Retina (tissue), 1 donor: ENCODE results near the gene STUB1.
"Not testable (repeated sequence)": the region's sequence is repeated elsewhere in the genome, so short reads cannot be mapped to it uniquely, and the experiment has no call there.

ENCODE experiments used
- DNase-seq: peaks from one replicate; pipeline ENCODE4 v3.0.0-alpha.2; 2016

STUB1 gene

DNA sequence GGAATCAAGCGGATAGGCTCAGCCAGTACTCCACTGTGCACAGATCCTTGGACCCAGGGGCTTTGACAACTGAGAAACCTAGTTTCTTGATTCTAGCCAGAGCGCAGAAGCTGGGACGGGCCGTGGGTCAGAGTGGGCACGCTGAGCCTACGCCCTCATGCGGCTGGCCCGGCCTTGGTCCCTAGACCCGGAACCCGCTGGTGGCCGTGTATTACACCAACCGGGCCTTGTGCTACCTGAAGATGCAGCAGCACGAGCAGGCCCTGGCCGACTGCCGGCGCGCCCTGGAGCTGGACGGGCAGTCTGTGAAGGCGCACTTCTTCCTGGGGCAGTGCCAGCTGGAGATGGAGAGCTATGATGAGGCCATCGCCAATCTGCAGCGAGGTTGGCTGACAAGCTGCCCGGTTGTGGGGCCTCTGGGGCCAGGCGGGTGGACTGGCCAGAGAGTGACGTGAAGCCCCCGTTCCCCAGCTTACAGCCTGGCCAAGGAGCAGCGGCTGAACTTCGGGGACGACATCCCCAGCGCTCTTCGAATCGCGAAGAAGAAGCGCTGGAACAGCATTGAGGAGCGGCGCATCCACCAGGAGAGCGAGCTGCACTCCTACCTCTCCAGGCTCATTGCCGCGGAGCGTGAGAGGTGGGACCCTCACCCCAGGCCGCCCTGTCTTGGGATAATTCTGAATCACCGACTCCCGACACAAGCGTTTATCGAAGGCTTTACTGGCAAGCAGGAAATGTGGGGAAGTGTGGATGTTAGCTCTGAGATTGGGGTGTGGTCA is 946 bp downstream of the STUB1 start:
- no peak for DNase-seq

DNA sequence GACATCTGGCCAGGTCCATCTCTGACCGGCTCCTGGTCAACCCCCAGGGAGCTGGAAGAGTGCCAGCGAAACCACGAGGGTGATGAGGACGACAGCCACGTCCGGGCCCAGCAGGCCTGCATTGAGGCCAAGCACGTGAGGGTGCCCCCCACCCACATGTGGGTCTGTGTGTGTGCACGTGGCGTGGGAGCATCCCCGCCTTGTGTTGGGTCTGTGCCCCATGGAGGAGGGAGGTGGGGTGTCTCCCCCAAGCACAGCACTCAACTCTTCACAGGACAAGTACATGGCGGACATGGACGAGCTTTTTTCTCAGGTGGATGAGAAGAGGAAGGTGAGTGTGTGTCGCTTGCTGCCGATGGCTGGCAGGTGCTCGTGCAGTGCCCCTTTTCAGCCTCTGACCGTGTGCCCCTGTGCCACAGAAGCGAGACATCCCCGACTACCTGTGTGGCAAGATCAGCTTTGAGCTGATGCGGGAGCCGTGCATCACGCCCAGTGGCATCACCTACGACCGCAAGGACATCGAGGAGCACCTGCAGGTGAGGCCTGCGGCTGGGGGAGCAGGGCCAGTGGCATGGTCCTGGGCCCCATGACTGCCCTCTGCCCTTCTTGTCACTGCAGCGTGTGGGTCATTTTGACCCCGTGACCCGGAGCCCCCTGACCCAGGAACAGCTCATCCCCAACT is 1.7 kb downstream of the STUB1 start:
- DNase-seq, result no peak

DNA sequence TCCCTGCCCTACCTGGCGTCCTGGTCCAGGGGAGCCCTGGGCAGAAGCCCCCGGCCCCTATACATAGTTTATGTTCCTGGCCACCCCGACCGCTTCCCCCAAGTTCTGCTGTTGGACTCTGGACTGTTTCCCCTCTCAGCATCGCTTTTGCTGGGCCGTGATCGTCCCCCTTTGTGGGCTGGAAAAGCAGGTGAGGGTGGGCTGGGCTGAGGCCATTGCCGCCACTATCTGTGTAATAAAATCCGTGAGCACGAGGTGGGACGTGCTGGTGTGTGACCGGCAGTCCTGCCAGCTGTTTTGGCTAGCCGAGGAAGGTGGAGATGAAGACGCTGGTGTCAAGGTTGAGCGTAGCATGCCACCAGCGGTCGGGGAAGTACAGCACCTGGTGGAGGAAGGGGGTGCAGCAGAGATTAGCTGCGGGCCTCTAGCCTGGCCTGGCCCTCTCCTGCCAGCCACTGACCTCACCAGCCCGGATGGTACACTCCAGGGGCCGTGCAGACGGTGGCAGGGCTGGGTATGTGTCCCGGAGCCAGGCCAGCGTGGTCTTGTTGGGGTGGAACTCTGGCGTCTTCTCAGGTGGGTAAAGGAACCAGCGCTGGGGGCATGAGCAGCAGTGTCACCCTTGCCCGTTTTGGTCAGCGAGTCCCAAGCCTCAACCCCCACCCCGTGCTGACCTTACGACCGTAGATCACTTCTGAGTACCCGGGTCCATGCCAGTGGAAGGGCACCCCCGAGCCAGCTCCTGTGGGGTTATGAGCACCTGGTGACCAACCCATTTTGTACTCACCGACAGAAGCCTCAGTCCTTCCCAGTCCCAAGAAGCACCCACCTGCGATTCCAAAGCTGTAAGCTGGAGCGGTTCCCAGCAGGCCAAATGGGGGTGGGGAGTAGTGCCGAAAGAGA is 2.5 kb downstream of the STUB1 start:
- DNase-seq, result no peak

DNA sequence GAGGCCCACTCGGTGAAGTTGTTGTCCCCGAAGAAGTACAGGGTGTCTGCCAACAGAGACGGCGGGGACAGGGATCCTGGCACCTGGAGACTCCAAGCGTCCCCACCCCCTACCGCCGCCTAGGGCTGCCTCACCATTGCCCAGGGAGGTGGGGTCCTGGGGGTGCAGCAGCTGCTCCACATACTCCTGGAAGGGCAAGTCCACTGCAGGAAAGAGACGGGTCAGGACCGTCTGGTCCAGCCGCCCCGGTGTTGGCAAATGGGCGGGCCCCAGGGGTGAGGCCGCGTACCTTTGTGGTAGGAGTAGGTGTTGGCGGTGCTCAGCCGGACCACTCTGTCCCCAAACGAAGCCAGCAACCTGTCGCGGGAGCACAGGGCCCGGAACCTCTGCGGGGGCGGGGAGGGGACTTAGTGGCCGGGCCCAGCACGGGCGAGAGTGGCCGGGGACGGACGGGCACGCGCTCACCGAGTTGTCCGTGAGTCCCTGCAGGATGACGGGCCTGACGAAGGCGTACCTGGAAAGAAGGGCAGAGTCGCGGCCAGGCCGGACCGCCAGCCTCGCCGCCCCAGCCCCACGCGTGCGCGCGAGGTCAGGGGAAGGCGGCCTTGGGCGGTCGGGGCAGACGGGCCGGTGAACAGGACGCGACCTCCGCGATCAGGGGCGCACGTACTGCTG is 3.3 kb downstream of the STUB1 start:
- no peak for DNase-seq

DNA sequence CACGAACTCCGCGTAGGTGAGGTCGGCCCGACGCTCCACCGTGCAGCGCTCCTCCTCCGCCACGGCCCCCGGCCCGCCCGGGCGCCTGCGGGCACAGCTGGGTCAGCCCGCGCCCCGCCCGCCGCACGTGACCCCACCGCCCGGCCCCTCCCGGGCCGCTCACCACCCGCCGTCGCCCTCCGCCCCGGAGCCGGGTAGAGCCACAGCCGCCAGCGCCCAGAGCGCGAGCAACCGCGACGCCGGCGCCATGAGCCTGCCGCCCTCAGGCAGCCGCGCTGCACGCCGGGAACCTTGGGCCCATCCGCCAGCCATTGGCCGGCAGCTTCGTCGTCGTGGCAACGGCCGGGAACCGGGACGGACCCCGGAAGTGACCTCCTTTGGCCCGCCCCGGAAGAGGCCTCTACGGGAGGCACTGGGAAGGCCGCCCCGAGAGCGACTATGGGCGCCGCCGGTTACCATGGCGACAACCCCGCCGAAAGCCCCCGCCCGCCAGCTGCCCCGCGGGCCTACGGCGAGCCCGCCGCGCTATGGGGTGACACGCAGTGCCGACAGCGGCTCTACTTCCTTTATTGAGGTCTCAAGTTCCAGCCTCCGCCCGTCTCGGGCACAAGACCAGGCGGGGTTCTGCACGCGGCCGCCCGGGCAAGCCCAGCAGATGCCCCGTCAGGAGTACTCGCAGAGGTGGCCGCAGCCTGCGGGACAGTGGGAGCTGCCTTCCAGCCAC is 4.0 kb downstream of the STUB1 start, which contains the start of gene JMJD8:
Gene JMJD8 (minus strand): TSS at position 264 of the 724 bp plus-strand sequence. CDS start 15 bp downstream, at position 249.
- peak; percentile 98 for DNase-seq

DNA sequence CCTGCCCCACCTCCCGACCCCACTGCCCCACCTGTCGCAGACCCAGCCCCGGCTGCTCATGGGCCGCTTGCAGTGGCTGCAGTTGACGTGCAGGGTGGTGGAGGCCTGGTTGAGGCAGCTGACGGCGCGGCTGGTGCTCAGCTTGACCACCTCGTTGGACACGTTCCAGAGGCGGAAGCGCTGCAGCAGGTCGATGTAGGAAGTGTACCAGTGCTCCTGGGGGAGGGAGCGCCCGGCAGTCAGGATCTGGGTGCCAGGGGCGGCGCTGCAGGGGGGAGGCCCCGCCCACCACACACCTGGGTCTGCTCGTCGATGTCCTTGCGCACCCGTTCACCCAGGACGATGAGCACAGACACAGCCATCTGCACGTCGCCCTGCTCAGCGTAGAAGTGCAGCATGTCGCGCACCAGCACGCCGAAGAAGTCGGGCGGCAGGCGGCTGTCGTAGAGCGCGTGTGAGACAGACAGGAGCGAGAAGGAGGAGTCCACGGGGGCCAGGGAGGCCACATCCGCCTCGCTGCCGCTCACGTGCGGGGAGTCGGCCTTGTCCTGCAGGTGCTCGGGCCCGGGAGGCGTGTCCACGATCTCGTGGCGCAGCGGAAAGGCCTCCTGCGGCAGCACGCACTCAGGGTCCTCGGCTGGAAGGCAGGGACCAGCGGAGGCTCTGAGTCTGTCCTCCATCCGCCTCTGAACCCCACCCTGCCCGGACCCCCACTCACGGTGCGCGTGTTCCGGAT is 4.9 kb downstream of the STUB1 start:
- no peak for DNase-seq

DNA sequence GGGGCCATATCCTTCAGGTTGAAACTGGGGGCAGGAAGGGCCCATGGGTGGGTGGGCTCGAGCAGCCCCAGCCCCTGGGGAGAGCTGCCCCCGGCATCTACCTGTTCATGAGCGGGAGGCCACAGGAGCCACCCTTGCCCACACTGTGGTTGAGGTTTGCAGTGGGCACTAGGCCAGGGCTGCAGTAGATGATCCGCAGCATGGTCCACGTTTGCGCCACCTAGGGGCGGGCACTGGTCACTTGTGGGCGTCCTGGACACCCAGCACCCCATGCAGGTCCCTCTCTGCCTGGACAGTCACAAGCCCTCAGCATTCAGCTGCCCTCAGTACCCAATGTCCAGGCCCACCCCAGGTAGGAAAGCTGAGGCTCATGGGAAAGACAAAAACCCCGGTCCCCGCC is 5.8 kb downstream of the STUB1 start:
- DNase-seq, result no peak

DNA sequence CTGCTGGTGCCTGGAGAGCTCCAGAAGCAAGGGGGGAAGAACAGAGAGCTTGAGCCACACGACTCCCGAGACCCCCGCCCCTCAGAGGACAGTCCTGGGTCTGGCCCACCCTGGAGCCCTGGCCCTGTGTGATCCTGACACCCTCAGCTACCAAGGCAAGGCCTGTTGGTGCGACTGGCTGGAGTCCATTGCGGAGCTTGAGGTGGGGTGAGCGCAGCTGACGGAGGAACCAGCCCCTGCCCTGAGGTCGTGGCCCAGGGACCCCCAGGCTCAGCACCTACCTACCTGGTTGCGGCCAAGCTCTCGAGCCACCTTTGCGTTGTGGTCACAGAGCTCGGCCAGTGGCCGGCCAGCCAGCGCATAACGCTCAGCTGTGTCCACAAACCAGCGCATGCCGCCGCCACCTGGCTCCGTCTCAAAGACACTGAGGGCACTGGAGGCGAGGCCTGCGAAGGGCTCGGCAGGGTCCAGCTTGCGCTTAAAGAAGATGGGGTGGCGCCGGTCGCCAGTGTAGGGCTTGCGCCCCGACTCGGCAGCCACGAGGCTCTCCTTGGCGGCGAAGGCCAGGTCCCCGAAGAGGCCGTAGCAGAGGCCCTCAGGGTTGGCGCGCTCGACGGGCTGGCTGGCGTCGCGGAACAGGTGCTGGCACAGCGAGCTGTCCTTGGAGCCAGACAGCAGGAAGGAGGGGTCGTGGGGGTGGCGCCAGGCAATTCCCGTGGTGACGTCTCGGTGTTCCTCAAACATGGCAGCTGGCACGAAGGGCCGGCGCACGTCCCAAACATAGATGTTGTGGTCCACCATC is 6.5 kb downstream of the STUB1 start:
- no peak for DNase-seq

DNA sequence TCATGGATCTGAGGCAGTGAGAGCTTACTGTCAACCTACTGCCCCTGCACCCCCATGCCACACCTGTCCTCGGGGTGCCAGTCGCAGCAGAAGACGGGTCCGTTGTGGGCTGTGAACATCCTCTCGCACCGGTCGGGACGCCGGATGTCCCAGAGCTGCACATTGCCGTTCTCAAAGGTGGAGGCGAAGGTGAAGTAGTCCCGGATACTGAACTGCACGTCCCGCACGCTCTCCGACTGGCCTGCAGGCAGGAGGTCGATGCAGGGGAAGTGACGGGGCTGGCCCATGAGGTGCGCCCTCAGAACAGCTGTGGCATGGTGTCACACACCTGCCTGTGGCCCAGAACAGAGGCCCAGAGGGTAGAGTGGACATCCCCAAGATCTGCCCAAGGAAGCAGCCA is 7.3 kb downstream of the STUB1 start:
- no peak for DNase-seq

DNA sequence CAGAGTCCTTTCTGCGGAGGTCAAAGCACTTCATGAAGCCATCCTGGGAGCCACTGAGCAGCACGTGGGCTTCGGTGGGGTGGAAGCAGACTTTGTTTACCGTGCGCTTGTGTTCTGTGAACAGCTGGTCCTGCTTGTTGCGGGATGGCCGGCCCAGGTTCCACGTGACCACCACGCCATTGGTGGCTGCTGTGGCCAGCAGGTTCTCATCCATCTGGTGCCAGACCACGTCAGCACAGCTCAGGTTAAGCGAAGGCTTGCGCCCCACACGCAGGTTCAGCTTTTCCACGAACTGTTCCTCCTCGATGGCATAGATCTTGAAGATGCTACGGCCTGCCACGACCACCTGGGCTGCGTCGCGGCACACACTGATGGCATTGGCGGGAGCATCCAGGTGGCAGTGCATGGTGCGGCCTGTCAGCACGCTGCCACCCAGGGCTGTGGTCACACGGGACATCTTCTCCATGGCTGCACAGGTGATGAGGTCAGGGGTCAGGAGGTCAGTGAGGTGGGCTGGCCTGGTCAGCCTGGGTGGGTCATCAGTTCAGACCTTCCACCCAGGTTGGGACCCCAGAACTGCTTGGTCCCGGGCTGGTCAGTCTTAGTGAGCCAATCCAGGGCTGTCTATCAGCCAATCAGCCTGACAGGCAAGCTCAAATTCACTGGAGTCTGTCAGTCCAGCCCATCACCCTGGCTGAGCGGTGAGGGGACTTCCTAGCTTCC is 9.1 kb downstream of the STUB1 start:
- DNase-seq, result no peak

DNA sequence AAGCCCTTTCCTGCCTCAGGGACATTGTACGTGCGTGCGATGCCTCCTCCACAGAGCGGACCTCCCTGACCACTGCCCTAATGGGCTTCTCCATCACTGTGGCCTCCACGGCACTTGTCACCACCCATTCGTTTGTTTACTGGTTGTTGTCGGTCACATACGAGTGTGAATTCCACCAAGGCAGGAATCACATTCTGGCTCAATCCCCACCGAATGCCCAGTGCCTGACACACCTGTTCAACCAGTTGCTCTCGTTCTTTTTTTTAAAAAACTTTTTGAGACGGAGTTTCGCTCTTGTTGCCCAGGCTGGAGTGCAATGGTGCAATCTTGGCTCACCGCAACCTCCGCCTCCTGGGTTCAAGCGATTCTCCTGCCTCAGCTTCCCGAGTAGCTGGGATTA is 11.0 kb downstream of the STUB1 start:
- not testable (repeated sequence) for DNase-seq

DNA sequence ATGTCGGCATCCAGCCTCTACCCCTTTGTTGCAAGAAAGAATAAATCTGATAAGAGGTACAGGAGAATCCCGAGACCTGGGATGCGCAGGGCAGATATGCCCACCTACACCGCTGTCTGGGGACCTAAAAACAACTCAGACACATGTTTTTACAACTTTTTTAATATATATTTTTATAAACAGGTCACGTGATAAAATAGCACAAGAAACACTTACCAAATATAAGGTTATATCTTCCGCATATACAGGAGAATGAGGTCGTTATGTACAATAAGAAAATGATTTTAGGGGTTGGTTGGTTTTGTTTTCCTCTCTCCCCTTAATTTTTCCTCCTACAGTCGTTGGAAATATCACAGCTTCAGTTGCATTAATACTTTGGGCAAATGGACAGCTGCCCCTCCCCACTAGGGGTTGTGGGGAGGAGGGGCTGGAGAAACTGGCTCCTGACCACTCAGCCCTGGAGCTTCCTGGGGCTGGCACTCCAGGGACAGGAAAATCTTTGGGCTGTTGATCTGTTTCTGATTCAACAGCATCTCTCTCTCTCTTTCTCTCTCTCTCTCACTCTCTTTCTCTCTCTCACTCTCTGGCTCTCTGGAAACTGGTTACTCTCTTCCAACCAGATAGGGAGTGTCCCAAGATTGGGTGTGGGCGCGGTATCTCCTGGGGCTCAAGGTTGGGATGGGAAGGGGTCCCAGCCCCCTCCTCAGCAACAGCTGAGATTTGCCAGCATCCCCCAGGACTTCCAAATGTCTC is 12.3 kb downstream of the STUB1 start:
- no peak for DNase-seq

DNA sequence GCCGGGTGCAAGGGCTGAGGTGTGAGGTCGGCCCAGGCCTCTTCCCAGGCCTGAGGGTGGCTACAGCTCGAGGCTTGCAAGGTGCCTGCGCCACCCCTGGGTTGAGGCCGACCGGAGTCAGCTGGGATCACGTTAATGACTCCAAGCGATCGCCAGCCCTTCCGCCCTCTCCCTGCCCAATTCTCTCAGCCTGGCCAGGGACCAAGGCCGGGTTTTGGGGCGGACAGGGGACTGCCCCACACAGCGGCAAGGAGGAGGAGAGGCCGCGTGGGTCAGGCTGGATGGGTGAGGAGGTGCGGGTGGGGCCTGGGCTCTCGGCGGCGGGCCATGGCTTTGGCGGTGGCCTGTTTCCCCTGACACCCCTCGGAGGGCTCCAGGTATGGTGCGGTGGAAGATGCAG is 13.2 kb downstream of the STUB1 start:
- DNase-seq, result no peak

DNA sequence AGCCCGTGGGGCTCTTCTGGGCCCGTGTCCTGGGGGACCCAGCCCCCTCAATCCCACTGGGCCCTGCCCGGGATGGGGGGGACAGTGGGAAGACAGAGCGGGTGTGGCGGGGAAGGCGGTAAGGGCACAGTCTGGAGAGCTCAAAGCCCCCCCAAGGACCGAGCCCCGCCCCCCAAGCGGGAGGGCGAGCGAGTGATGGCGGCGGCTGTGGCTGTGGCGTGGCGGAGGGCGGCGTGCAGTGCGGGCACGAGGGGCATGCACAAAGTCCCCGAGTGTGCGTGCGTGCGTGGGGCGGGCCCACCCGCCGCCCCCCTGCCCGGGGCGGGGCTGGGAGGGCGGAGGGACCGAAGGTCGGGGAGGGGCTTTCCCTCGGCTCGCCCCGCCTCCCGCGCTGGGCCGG is 13.6 kb downstream of the STUB1 start:
- no peak for DNase-seq

DNA sequence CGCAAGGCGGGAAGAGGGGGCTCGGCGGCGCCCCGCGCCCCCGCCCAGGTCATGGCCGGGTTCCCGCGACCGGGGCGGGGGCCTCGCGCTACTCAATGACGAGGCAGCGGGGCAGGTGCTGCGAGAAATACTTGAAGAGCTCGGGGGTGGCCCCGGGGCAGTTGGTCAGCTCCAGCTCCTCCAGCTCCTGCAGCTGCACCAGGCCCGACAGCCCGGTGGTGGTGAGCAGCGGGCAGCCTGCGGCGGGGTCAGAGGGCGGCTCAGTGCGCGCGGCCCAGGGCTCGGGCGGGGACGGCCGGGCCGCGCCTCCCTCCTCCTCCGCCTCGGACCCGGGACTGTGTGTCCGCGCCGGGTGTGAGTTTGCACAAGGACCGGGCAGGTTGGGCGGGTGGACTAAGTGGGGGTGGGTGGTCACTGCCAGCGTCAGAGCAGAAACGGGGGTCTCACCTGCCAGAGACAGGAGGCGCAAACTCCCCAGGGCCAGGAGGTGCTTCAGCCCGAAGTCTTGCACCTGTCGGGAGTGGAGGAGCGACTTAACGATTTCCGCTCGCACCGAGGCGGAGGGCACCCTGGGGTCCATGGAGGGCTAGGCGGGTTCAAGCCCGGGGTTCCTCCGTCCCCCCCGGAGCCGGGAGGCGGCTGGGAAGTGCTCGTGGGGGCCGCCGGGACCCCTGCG is 14.1 kb downstream of the STUB1 start:
- no peak for DNase-seq

DNA sequence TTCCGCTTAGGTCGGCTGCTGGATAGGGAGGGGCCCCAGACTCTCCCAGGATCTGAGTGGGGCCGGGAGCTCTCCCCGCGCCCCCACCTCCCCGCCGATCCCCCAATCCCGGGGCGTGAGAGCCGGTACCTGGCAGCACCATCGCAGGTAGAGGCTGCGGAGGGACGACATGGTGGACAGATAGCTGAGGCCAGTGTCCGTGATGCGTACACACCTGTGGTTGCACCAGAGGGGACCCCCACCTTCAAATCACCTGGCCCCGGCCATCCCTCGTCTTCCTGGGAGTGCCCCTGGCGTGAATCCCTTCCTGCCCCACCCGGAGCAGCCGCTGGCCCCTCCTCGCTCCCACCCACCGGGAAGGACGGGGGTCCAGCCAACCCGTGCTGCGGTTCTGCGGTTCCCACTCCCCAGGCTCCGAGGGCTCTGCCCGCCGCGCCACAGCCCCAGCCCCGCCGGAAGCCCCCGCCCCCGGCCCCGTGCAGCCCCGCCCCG is 14.7 kb downstream of the STUB1 start:
- DNase-seq, result no peak

DNA sequence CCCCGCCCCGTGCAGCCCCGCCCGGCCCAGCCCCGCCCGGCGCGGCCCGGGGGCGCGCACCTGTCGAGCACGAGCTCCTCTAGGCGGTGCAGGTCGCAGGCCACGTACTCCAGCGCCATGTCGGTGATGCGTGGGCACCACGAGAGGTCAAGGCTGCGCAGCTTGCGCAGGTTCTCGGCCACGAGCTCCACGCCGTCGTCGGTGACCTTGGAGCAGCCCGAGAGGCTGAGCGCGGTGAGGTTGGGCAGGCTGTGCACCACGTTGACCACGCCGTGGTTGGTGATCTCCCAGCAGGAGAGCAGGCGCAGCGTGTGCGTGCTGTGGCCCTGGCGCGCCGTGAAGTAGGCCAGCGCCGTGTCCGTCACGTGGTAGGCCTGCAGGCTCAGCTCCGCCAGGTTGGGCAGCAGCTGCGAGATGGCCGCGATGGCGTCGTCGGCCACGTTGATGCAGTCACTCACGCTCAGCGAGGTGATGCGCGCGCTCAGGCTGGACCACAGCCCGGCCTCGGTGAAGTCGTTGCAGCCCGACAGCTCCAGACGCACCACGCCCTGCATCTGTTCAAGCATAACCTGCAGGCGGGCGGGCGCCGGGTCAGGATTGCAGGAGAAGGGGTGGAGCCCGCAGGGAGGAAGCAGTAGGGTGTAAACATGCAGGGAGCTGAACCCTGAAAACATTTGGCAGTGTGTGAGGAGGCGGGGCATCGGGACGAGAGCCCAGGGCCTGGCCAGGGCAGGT is 15.3 kb downstream of the STUB1 start:
- DNase-seq, result peak; percentile 79
